Hepatocyte (in vitro differentiated cells): Measurements from ENCODE around the gene RUNX3. TPM values are rescaled to one million over a fixed set of nuclear protein-coding genes. Genes with fewer than 3 reads are reported as not detected.
A peak's percentile ranks its signal among the peaks of the same experiment; 100 is the strongest.

Experiments used
- DNase-seq: peaks from one replicate; pipeline ENCODE4 v3.0.0-alpha.2; 2016; ENCODE audit warnings: low spot score
- H2AFZ ChIP-seq: fragments of 200-600 bp; sonication (generic); 2 replicates; pipeline ENCODE4 v1.6.0; 2016; ENCODE audit warnings: antibody characterized with exemption, mild to moderate bottlenecking
- H3K27ac ChIP-seq: fragments of 200-600 bp; sonication (generic); 2 replicates; pipeline ENCODE4 v1.5.1; 2016; ENCODE audit warnings: mild to moderate bottlenecking
- H3K27me3 ChIP-seq: fragments of 200-600 bp; sonication (generic); 2 replicates; pipeline ENCODE4 v1.6.1; 2016
- H3K36me3 ChIP-seq: fragments of 200-600 bp; sonication (generic); replicated peaks from 2 replicates; pipeline ENCODE4 v1.5.1; 2016; ENCODE audit warnings: low read depth; ENCODE audit not compliant: insufficient read depth
- H3K4me1 ChIP-seq: fragments of 200-600 bp; sonication (generic); 2 replicates; pipeline ENCODE4 v1.5.1; 2016; ENCODE audit warnings: mild to moderate bottlenecking, moderate library complexity; ENCODE audit not compliant: insufficient read depth
- H3K4me2 ChIP-seq: fragments of 200-600 bp; sonication (generic); 2 replicates; pipeline ENCODE4 v1.6.0; 2016
- H3K4me3 ChIP-seq: fragments of 200-600 bp; sonication (generic); 2 replicates; pipeline ENCODE4 v1.5.1; 2016; ENCODE audit warnings: mild to moderate bottlenecking
- H3K79me2 ChIP-seq: fragments of 200-600 bp; sonication (generic); 2 replicates; pipeline ENCODE4 v1.6.0; 2017; ENCODE audit warnings: mild to moderate bottlenecking
- H3K9me2 ChIP-seq: fragments of 200-600 bp; sonication (generic); replicated peaks from 2 replicates; pipeline ENCODE4 v1.6.0; 2017; ENCODE audit warnings: mild to moderate bottlenecking; ENCODE audit not compliant: insufficient read depth
- H3K9me3 ChIP-seq: fragments of 200-600 bp; sonication (generic); 2 replicates; pipeline ENCODE4 v1.5.1; 2016; ENCODE audit warnings: low read depth, mild to moderate bottlenecking
- H4K20me1 ChIP-seq: fragments of 200-600 bp; sonication (generic); 2 replicates; pipeline ENCODE4 v1.6.0; 2016; ENCODE audit warnings: mild to moderate bottlenecking; ENCODE audit not compliant: insufficient read depth, poor library complexity, severe bottlenecking
- EZH2 ChIP-seq: fragments of 200-600 bp; sonication (generic); IDR thresholded peaks from 2 replicates; pipeline ENCODE4 v1.6.1; 2016; ENCODE audit warnings: antibody characterized with exemption, mild to moderate bottlenecking, borderline replicate concordance
- EZH2phosphoT487 ChIP-seq: fragments of 200-600 bp; sonication (generic); IDR thresholded peaks from one replicate; pipeline ENCODE4 v1.6.1; 2018; ENCODE audit warnings: antibody characterized with exemption, mild to moderate bottlenecking, low read depth, moderate library complexity; ENCODE audit not compliant: unreplicated experiment, severe bottlenecking
- WGBS: methylation state at CpG from one replicate; pipeline ENCODE4 v1.1.6; 2016; ENCODE audit warnings: low lambda C conversion rate; ENCODE audit errors: missing lambda C conversion rate; 5-methylcytosine and 5-hydroxymethylcytosine counted together
- polyA plus RNA-seq: library from polyadenylated mRNA; unstranded; fragments of >200 nt; fragmentation: Nextera tagmentation; extraction: Ambion mirVana; gene quantifications from 2 replicates; pipeline ENCODE4 v1.2.1, GENCODE V29; 2016
- total RNA-seq: library from RNA; depleted of rRNA; stranded (reverse); fragments of >200 nt; gene quantifications from 2 replicates; pipeline ENCODE4 v1.2.3, GENCODE V29; 2014
- TF ChIP-seq, protein P1 (sequence below): fragments of 200-600 bp; sonication (generic); IDR thresholded peaks from 2 replicates; pipeline ENCODE4 v1.5.1; 2016; ENCODE audit warnings: antibody characterized with exemption, mild to moderate bottlenecking; ENCODE audit not compliant: poor library complexity

The RUNX3 gene
- total and polyA plus RNA-seq, 2 experiments from 2014 or later, result 0.13 to 0.16 TPM

DNA sequence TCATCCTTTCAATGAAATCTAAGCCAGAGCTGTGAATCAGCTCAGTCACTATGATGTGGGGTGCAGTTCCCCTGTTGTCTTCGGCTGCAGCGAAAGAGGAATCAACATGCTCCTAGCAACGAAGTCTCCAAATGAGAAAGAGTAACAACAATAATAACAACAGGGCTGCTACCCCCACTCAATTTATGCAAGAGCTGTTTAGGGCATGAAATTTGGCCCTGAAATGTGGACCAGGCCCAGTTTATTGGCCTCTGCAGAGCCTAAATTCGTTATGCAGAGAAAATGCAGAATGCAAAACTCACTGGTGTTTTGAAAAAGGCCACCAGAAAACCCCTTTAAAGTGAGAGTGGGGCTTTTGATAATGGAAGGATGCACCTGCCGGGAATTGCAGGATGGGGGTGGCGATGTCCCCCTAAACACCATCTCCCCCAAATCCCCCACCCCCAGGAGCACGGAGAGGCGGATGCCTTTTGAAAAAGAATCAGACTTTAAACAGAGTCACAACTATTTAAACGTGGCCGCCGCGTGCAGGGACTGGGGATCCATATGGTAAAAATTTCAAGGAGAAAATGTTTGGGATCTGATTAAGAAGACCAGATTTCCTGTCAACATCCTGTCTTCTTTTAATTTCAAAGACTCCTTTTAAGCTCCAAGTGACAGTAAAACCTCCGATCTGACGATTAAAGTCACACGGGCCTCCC lies 1.9 kb downstream of the RUNX3 start:
- H3K36me3 ChIP-seq, result no peaks in the 10 kb centered on the region
- TF ChIP-seq EZH2 (no peak), EZH2phosphoT487 (no peak)
- TF ChIP-seq, protein P1, sequence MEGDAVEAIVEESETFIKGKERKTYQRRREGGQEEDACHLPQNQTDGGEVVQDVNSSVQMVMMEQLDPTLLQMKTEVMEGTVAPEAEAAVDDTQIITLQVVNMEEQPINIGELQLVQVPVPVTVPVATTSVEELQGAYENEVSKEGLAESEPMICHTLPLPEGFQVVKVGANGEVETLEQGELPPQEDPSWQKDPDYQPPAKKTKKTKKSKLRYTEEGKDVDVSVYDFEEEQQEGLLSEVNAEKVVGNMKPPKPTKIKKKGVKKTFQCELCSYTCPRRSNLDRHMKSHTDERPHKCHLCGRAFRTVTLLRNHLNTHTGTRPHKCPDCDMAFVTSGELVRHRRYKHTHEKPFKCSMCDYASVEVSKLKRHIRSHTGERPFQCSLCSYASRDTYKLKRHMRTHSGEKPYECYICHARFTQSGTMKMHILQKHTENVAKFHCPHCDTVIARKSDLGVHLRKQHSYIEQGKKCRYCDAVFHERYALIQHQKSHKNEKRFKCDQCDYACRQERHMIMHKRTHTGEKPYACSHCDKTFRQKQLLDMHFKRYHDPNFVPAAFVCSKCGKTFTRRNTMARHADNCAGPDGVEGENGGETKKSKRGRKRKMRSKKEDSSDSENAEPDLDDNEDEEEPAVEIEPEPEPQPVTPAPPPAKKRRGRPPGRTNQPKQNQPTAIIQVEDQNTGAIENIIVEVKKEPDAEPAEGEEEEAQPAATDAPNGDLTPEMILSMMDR, result no peak
- no peaks in the 10 kb centered on the region for H3K9me2 ChIP-seq
- no peak overlapping the region for H2AFZ ChIP-seq
- no peaks in the 10 kb centered on the region for H3K79me2 ChIP-seq
- no peaks in the 10 kb centered on the region for H3K9me3 ChIP-seq
- H3K27me3 ChIP-seq, result peaks cover 82% of the 10 kb centered on the region
- H3K4me2 ChIP-seq, result peak overlapping the region; percentile 68
- no peak overlapping the region for H3K27ac ChIP-seq
- no peak overlapping the region for H3K4me3 ChIP-seq
- peaks cover 20% of the 10 kb centered on the region for H3K4me1 ChIP-seq
- WGBS, result 32% methylated on average over 15 of the region's 15 CpGs
- no peak for DNase-seq
- H4K20me1 ChIP-seq, result no peaks in the 10 kb centered on the region

DNA sequence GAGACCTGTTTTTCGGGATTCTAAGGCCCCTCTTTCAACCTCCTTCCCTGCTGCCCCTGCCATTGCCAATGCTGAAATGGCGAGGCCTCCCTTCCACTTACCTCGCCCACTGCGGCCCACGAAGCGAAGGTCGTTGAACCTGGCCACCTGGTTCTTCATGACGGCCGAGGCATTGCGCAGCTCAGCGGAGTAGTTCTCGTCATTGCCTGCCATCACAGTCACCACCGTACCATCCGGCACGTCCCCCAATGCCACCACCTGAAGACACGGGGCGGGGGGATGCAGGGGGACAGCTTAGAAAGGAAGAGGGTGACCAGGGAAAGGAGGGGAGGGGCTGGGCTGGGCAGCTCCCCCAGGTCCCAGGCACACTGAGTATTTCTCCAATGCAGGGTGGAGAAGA lies 2.6 kb downstream of the RUNX3 start:
- Histone ChIP-seq H2AFZ (no peak overlapping the region), H3K27ac (no peak overlapping the region), H3K9me2 (no peaks in the 10 kb centered on the region), H3K9me3 (no peaks in the 10 kb centered on the region), H4K20me1 (no peaks in the 10 kb centered on the region), H3K4me3 (no peak overlapping the region), H3K79me2 (no peaks in the 10 kb centered on the region), H3K4me1 (peaks cover 20% of the 10 kb centered on the region), H3K36me3 (no peaks in the 10 kb centered on the region), H3K27me3 (peaks cover 76% of the 10 kb centered on the region), H3K4me2 (no peak overlapping the region)
- 74% methylated on average over 17 of the region's 17 CpGs for WGBS
- TF ChIP-seq, protein P1, result no peak
- TF ChIP-seq EZH2 (no peak), EZH2phosphoT487 (no peak)
- DNase-seq, result no peak

DNA sequence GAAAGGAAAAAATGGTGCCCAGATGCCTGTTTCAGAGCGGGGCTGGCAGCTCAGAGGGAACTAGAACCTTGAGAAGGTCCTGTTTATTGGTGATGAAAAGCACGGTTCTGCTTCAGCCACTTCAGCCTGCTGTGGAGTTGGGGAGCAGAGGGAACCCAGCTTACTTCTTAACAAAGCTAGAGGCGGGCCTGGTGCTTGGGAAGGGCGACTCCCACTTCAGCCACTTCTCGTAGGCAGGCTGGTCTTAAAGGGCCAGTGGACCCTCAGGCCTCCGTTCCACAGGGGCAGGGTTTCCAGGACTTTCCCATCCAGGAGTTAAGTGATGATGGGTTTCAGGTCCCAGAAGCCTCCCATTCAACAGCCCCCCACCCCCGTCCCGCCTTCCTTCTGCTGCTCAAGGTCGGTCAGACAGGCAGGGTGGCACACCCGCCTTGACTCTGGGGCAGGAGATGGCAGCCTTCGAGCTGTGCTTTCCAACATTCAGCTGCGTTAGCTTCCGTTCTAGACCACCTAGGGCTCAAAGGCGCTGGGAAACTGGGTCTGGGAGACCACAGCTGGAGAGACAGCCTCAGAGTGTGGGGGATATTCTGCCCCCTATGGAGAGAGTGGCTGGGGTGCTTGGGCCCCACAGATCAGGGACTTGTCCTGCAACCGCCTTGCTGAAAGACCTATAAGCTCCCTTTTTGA lies 3.4 kb downstream of the RUNX3 start:
- Histone ChIP-seq H3K4me3 (no peak overlapping the region), H3K79me2 (no peaks in the 10 kb centered on the region), H3K4me2 (peak overlapping the region; percentile 52), H3K27me3 (peaks cover 70% of the 10 kb centered on the region), H4K20me1 (no peaks in the 10 kb centered on the region), H3K27ac (no peak overlapping the region), H3K36me3 (no peaks in the 10 kb centered on the region), H3K4me1 (peaks cover 16% of the 10 kb centered on the region), H3K9me2 (no peaks in the 10 kb centered on the region), H2AFZ (no peak overlapping the region), H3K9me3 (no peaks in the 10 kb centered on the region)
- 32% methylated on average over 15 of the region's 15 CpGs for WGBS
- TF ChIP-seq EZH2, result no peak
- TF ChIP-seq EZH2phosphoT487, result no peak
- TF ChIP-seq, protein P1, result no peak
- peak; percentile 37 for DNase-seq
